ENCODE results near the gene POU2F2. TPM values are rescaled to one million over a fixed set of nuclear protein-coding genes. Genes with fewer than 3 reads are reported as not detected.

The POU2F2 gene
- total and polyA plus RNA-seq, 11 donors = 0.16 to 10.1 (median 0.61) TPM

DNA sequence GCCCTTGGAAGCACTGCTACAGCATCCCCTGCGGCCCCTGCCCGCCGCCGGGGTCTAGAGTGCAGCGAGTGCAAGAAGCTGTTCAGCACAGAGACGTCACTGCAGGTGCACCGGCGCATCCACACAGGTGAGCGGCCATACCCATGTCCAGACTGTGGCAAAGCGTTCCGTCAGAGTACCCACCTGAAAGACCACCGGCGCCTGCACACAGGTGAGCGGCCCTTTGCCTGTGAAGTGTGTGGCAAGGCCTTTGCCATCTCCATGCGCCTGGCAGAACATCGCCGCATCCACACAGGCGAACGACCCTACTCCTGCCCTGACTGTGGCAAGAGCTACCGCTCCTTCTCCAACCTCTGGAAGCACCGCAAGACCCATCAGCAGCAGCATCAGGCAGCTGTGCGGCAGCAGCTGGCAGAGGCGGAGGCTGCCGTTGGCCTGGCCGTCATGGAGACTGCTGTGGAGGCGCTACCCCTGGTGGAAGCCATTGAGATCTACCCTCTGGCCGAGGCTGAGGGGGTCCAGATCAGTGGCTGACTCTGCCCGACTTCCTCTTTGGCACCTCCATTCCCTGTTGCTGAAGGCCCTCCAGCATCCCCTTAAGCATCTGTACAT lies 51.4 kb downstream of the POU2F2 start:
- DNase-seq (peak in 1 of 5 donors; percentile 53), ATAC-seq (no peak)
- Histone ChIP-seq H3K27me3 (no peaks in the 10 kb centered on the region), H3K36me3 (peaks cover 2 to 58% (median 41%) of the 10 kb centered on the region in 9 donors), H3K27ac (no peak overlapping the region), H3K9me3 (no peaks in the 10 kb centered on the region), H3K4me1 (peaks cover 0 to 20% (median 12%) of the 10 kb centered on the region in 12 donors), H3K4me3 (no peak overlapping the region)
- TF ChIP-seq POLR2A (IDR thresholded peaks at IDR 0.05) = no peak
- TF ChIP-seq, protein P1, sequence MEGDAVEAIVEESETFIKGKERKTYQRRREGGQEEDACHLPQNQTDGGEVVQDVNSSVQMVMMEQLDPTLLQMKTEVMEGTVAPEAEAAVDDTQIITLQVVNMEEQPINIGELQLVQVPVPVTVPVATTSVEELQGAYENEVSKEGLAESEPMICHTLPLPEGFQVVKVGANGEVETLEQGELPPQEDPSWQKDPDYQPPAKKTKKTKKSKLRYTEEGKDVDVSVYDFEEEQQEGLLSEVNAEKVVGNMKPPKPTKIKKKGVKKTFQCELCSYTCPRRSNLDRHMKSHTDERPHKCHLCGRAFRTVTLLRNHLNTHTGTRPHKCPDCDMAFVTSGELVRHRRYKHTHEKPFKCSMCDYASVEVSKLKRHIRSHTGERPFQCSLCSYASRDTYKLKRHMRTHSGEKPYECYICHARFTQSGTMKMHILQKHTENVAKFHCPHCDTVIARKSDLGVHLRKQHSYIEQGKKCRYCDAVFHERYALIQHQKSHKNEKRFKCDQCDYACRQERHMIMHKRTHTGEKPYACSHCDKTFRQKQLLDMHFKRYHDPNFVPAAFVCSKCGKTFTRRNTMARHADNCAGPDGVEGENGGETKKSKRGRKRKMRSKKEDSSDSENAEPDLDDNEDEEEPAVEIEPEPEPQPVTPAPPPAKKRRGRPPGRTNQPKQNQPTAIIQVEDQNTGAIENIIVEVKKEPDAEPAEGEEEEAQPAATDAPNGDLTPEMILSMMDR (IDR thresholded peaks at IDR 0.05) = no peak
- intact Hi-C loops (cut with DNase I) = no loop called here
- 90 to 96% (median 93%) methylated on average over 20 to 28 of the region's 28 CpGs for WGBS, 4 donors

DNA sequence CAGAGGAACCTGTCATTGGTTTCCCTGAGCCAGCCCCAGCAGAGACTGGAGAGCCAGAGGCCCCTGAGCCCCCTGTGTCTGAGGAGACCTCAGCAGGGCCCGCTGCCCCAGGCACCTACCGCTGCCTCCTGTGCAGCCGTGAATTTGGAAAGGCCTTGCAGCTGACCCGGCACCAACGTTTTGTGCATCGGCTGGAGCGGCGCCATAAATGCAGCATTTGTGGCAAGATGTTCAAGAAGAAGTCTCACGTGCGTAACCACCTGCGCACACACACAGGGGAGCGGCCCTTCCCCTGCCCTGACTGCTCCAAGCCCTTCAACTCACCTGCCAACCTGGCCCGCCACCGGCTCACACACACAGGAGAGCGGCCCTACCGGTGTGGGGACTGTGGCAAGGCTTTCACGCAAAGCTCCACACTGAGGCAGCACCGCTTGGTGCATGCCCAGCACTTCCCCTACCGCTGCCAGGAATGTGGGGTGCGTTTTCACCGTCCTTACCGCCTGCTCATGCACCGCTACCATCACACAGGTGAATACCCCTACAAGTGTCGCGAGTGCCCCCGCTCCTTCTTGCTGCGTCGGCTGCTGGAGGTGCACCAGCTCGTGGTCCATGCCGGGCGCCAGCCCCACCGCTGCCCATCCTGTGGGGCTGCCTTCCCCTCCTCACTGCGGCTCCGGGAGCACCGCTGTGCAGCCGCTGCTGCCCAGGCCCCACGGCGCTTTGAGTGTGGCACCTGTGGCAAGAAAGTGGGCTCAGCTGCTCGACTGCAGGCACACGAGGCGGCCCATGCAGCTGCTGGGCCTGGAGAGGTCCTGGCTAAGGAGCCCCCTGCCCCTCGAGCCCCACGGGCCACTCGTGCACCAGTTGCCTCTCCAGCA lies 52.1 kb downstream of the POU2F2 start:
- intact Hi-C loops (cut with DNase I) = loop anchor here in 3 of 10 donors (5.0 kb wide), 4 partner anchors 83 to 198 kb away; partner anchors contain the start of genes ARHGEF1 (in 1 of the 3), ATP1A3 (in 1 of the 3) and RABAC1 (in 1 of the 3)
- H3K9me3 ChIP-seq = no peaks in the 10 kb centered on the region
- H3K27me3 ChIP-seq = no peaks in the 10 kb centered on the region
- peaks cover 0 to 22% (median 14%) of the 10 kb centered on the region in 12 donors for H3K4me1 ChIP-seq
- H3K4me3 ChIP-seq = no peak overlapping the region
- ATAC-seq (no peak), DNase-seq (no peak)
- peaks cover 2 to 58% (median 41%) of the 10 kb centered on the region in 9 donors for H3K36me3 ChIP-seq
- TF ChIP-seq, protein P1 (IDR thresholded peaks at IDR 0.05) = no peak
- no peak for TF ChIP-seq POLR2A (IDR thresholded peaks at IDR 0.05)
- H3K27ac ChIP-seq = no peak overlapping the region
- 94 to 98% (median 94%) methylated on average over 19 to 44 of the region's 44 CpGs for WGBS, 4 donors

DNA sequence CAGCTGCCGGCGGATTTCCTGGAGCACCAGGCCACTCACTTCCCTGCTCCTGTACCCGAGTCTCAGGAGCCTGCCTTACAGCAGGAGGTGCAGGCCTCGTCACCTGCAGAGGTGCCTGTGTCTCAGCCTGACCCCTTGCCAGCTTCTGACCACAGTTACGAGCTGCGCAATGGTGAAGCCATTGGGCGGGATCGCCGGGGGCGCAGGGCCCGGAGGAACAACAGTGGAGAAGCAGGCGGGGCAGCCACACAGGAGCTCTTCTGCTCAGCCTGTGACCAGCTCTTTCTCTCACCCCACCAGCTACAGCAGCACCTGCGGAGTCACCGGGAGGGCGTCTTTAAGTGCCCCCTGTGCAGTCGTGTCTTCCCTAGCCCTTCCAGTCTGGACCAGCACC lies 53.0 kb downstream of the POU2F2 start:
- no peak for DNase-seq
- H3K4me1 ChIP-seq = peaks cover 0 to 27% (median 17%) of the 10 kb centered on the region in 12 donors
- H3K9me3 ChIP-seq = no peaks in the 10 kb centered on the region
- no peak for ATAC-seq
- H3K27me3 ChIP-seq = no peaks in the 10 kb centered on the region
- no peak overlapping the region for H3K4me3 ChIP-seq
- peaks cover 2 to 56% (median 41%) of the 10 kb centered on the region in 9 donors for H3K36me3 ChIP-seq
- H3K27ac ChIP-seq = no peak overlapping the region
- 85 to 92% (median 88%) methylated on average over 13 to 16 of the region's 16 CpGs for WGBS, 4 donors
- TF ChIP-seq, protein P1 (IDR thresholded peaks at IDR 0.05) = no peak
- intact Hi-C loops (cut with DNase I) = loop anchor here in 3 of 10 donors (5.0 kb wide), 4 partner anchors 82 to 197 kb away; partner anchors contain the start of genes ARHGEF1 (in 1 of the 3), ATP1A3 (in 1 of the 3) and RABAC1 (in 1 of the 3)
